ENCODE measurements around the gene LDHA. TPM values are rescaled to one million over a fixed set of nuclear protein-coding genes. Genes with fewer than 3 reads are reported as not detected.

The LDHA gene
- total and polyA plus RNA-seq, 2 of the 8 experiments (the other 6 are each of a cell fraction or from before 2014, with no cell fraction given) = 443 to 486 TPM

- Histone ChIP-seq H4K20me1 (replicated peaks in 1 of 2; ENCODE audit: control insufficient read depth in 1 of 2, insufficient read depth in 2 of 2, low read length in 2 of 2) (no peaks in the 10 kb centered on the region), H3K27me3 (replicated peaks in 1 of 4; ENCODE audit: control insufficient read depth in 3 of 4, extremely low read depth in 1 of 4, insufficient read depth in 3 of 4, low read length in 3 of 4) (no peaks in the 10 kb centered on the region), H3K4me2 (ENCODE audit: insufficient read depth in 1 of 2, low read depth in 2 of 2, low read length in 2 of 2) (no peak overlapping the region), H3K23me2 (ENCODE audit: low read depth, low read length) (no peaks in the 10 kb centered on the region), H4K91ac (replicated peaks; ENCODE audit: insufficient read length, low read length) (no peak overlapping the region), H2BK5ac (ENCODE audit: low read depth, low read length) (no peak overlapping the region), H2BK20ac (ENCODE audit: low read length) (no peak overlapping the region), H3K56ac (replicated peaks; ENCODE audit: insufficient read length, low read depth, low read length) (no peak overlapping the region), H2BK120ac (replicated peaks; ENCODE audit: low read depth, low read length) (no peak overlapping the region), H4K5ac (ENCODE audit: insufficient read length, low read depth, low read length) (no peak overlapping the region), H3K4me3 (ENCODE audit: extremely low read depth in 1 of 4, insufficient read depth in 2 of 4, low read depth in 3 of 4, low read length in 4 of 4) (no peak overlapping the region), H2BK12ac (ENCODE audit: low read depth, low read length) (no peak overlapping the region), H3K23ac (ENCODE audit: insufficient read length) (no peak overlapping the region), H2BK15ac (ENCODE audit: low read length) (no peak overlapping the region), H4K8ac (ENCODE audit: extremely low read depth, insufficient read depth, low read length) (no peak overlapping the region), H3K9ac (replicated peaks in 1 of 4; ENCODE audit: extremely low read depth in 1 of 4, low read depth in 3 of 4, low read length in 3 of 4) (no peak overlapping the region), H2AK5ac (ENCODE audit: low read depth, low read length) (no peak overlapping the region), H3K4ac (replicated peaks; ENCODE audit: insufficient read length, low read depth, low read length) (no peak overlapping the region), H2AFZ (ENCODE audit: low read length) (no peak overlapping the region), H3K4me1 (replicated peaks in 1 of 4; ENCODE audit: control insufficient read depth in 3 of 4, insufficient read depth in 4 of 4, low read length in 3 of 4) (no peaks in the 10 kb centered on the region), H3K36me3 (ENCODE audit: control insufficient read depth in 2 of 4, insufficient read depth in 4 of 4, low read length in 3 of 4) (peaks cover 0 to 6% (median 0%) of the 10 kb centered on the region in 4 experiments; a peak in 1 of 8 replicates), H3K14ac (ENCODE audit: insufficient read length) (no peak overlapping the region), H3K79me1 (ENCODE audit: low read depth, low read length) (no peaks in the 10 kb centered on the region), H3K79me2 (ENCODE audit: control insufficient read depth in 1 of 2, insufficient read depth in 2 of 2, low read length in 2 of 2) (no peaks in the 10 kb centered on the region), H3K18ac (ENCODE audit: extremely low read depth, low read length) (no peak overlapping the region), H3K27ac (ENCODE audit: low read depth, low read length) (no peak overlapping the region), H3K9me3 (ENCODE audit: insufficient read depth in 2 of 2, low read depth in 1 of 2, low read length in 1 of 2) (no peaks in the 10 kb centered on the region)
- POLR2A ChIA-PET (ENCODE audit: partially characterized antibody) = interaction anchor here (0.6 kb wide), 1 partner anchor 81 kb away, joined by 4 read pairs; no protein-coding TSS in a partner anchor
- FAIRE-seq = no peak
- no peak for DNase-seq (ENCODE audit: low read depth in 1 of 2, low spot score in 2 of 2)
- 96% methylated on average over 2 of the region's 2 CpGs; no CpG with 5 or more reads in 1 of the 2 experiments for WGBS, 2 experiments (ENCODE audit: extremely low coverage in 1 of 2, insufficient coverage in 1 of 2, insufficient read length in 1 of 2, insufficient replicate concordance in 2 of 2, low coverage in 1 of 2, low lambda C conversion rate in 2 of 2, missing lambda C conversion rate in 1 of 2)
- CTCF ChIA-PET (ENCODE audit: partially characterized antibody) = interaction anchor here (1.8 kb wide), 1 partner anchor 15 kb away, joined by 4 read pairs; no protein-coding TSS in a partner anchor
- TF ChIP-seq SUZ12 (IDR thresholded peaks at IDR 0.05; ENCODE audit: low read length) = no peak
- no peak for TF ChIP-seq RXRA (IDR thresholded peaks at IDR 0.05; ENCODE audit: insufficient read depth, low read depth, low read length)
- no peak for TF ChIP-seq POU5F1 (IDR thresholded peaks at IDR 0.05; ENCODE audit: low read depth, low read length)
- TF ChIP-seq RAD21 (IDR thresholded peaks at IDR 0.05 in 1 of 2, conservative IDR thresholded peaks at IDR 0.05 in 1 of 2; ENCODE audit: low read depth in 2 of 2, low read length in 2 of 2) = no peak
- no peak for TF ChIP-seq KDM5A (IDR thresholded peaks at IDR 0.05; ENCODE audit: low read length)
- no peak for TF ChIP-seq TAF1 (IDR thresholded peaks at IDR 0.05; ENCODE audit: low read depth, low read length)
- TF ChIP-seq KDM4A (IDR thresholded peaks at IDR 0.05; ENCODE audit: low read depth, low read length, severe bottlenecking) = no peak
- TF ChIP-seq CHD2 (IDR thresholded peaks at IDR 0.05; ENCODE audit: low read length) = no peak
- no peak for TF ChIP-seq POLR2AphosphoS5 (IDR thresholded peaks at IDR 0.05; ENCODE audit: low read depth, low read length)
- no peak for TF ChIP-seq SP2 (IDR thresholded peaks at IDR 0.05; ENCODE audit: low read length)
- TF ChIP-seq PHF8 (conservative IDR thresholded peaks at IDR 0.05; ENCODE audit: low read depth, low read length) = no peak
- no peak for TF ChIP-seq GTF2F1 (IDR thresholded peaks at IDR 0.05; ENCODE audit: borderline replicate concordance, low read depth, low read length)
- no peak for TF ChIP-seq RNF2 (IDR thresholded peaks at IDR 0.05; ENCODE audit: borderline replicate concordance, low read depth, low read length, missing control alignments, poor library complexity, severe bottlenecking)
- no peak for TF ChIP-seq MAFK (IDR thresholded peaks at IDR 0.05; ENCODE audit: low read depth, low read length)
Observed at GRCh38 chr11:18372201-18372600, 22.2 kb upstream of the LDHA start.
